ENCODE measurements around the gene HARBI1. TPM values are rescaled to one million over a fixed set of nuclear protein-coding genes. Genes with fewer than 3 reads are reported as not detected.

HARBI1 gene
- total RNA-seq, 1 experiment from 2014 or later: 7.6 TPM

DNA sequence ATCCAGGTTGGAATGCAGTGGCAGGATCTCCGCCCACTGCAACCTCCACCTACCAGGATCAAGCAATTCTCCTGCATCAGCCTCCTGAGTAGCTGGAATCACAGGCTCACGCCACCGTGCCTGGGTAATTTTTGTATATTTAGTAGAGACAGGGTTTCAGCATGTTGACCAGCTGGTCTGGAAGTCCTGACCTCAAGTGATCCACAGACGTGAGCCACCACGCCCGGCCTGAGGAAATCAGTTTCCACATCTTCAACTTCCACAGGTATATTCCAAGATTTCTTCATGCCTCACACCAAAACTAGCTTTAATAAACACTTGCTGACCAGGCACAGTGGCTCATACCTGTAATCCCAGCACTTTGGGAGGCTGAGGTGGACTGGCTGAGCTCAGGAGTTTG is 7.6 kb downstream of the HARBI1 start:
- Mint-ChIP-seq H3K4me3 (ENCODE audit: unreplicated experiment) (no peak overlapping the region), H3K27ac (ENCODE audit: unreplicated experiment) (no peak overlapping the region), H3K27me3 (ENCODE audit: insufficient read depth, unreplicated experiment) (no peaks in the 10 kb centered on the region), H3K36me3 (ENCODE audit: insufficient read depth, unreplicated experiment) (no peaks in the 10 kb centered on the region), H3K4me1 (ENCODE audit: low read depth, unreplicated experiment) (no peaks in the 10 kb centered on the region), H3K9me3 (ENCODE audit: unreplicated experiment) (no peaks in the 10 kb centered on the region)
- TF ChIP-seq, protein P1, sequence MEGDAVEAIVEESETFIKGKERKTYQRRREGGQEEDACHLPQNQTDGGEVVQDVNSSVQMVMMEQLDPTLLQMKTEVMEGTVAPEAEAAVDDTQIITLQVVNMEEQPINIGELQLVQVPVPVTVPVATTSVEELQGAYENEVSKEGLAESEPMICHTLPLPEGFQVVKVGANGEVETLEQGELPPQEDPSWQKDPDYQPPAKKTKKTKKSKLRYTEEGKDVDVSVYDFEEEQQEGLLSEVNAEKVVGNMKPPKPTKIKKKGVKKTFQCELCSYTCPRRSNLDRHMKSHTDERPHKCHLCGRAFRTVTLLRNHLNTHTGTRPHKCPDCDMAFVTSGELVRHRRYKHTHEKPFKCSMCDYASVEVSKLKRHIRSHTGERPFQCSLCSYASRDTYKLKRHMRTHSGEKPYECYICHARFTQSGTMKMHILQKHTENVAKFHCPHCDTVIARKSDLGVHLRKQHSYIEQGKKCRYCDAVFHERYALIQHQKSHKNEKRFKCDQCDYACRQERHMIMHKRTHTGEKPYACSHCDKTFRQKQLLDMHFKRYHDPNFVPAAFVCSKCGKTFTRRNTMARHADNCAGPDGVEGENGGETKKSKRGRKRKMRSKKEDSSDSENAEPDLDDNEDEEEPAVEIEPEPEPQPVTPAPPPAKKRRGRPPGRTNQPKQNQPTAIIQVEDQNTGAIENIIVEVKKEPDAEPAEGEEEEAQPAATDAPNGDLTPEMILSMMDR (IDR thresholded peaks at IDR 0.05; ENCODE audit: insufficient read depth in 1 of 2, low read depth in 1 of 2, low read length in 1 of 2, severe bottlenecking in 1 of 2, unreplicated experiment in 1 of 2): no peak
- no peaks in the 10 kb centered on the region for H3K36me3 ChIP-seq (ENCODE audit: control insufficient read depth, insufficient read depth, low read length)
- no peak for DNase-seq
- no TSS peak for BruUV-seq (replicated peaks)
- no peaks in the 10 kb centered on the region for H3K4me1 ChIP-seq
- intact Hi-C loops (cut with micrococcal nuclease; ENCODE audit: unreplicated experiment): no loop called here
- ChIA-PET POLR2A (no interaction called here), CTCF (no interaction called here)
- H3K4me3 ChIP-seq (ENCODE audit: low read depth, low read length): no peak overlapping the region
- no peaks in the 10 kb centered on the region for H3K9me3 ChIP-seq
- H3K27me3 ChIP-seq (replicated peaks; ENCODE audit: control insufficient read depth, insufficient read depth, low read length): no peaks in the 10 kb centered on the region

DNA sequence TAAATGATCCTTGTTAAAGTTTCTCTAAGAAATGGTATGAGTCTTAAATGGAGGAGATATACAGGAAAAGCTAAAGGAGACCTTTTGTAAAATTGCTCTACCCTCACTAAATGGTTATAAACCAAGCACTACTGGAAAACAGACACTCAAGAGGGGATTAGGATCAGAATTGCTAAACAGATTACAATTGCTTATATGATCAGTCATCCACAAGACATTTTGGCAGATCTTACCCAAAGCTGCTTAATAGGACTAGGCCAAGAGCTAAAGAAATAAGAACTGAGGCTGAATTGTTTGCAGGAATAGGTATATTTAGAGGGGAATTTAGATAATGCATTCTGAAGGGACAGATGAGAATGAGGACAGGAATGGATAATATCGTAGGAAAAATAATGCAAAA is 9.5 kb downstream of the HARBI1 start:
- TF ChIP-seq, protein P1 (IDR thresholded peaks at IDR 0.05; ENCODE audit: insufficient read depth in 1 of 2, low read depth in 1 of 2, low read length in 1 of 2, severe bottlenecking in 1 of 2, unreplicated experiment in 1 of 2): no peak
- ChIA-PET CTCF (no interaction called here), POLR2A (interaction anchor here (0.5 kb wide), 1 partner anchor 9 kb away, joined by 6 read pairs; no protein-coding TSS in a partner anchor)
- Histone ChIP-seq H3K36me3 (ENCODE audit: control insufficient read depth, insufficient read depth, low read length) (no peaks in the 10 kb centered on the region), H3K4me1 (no peaks in the 10 kb centered on the region), H3K4me3 (ENCODE audit: low read depth, low read length) (no peak overlapping the region), H3K9me3 (no peaks in the 10 kb centered on the region), H3K27me3 (replicated peaks; ENCODE audit: control insufficient read depth, insufficient read depth, low read length) (no peaks in the 10 kb centered on the region)
- Mint-ChIP-seq H3K9me3 (ENCODE audit: unreplicated experiment) (no peaks in the 10 kb centered on the region), H3K27me3 (ENCODE audit: insufficient read depth, unreplicated experiment) (no peaks in the 10 kb centered on the region), H3K27ac (ENCODE audit: unreplicated experiment) (no peak overlapping the region), H3K36me3 (ENCODE audit: insufficient read depth, unreplicated experiment) (no peaks in the 10 kb centered on the region), H3K4me1 (ENCODE audit: low read depth, unreplicated experiment) (no peaks in the 10 kb centered on the region), H3K4me3 (ENCODE audit: unreplicated experiment) (no peak overlapping the region)
- no peak for DNase-seq
- no TSS peak for BruUV-seq (replicated peaks)
- intact Hi-C loops (cut with micrococcal nuclease; ENCODE audit: unreplicated experiment): no loop called here

DNA sequence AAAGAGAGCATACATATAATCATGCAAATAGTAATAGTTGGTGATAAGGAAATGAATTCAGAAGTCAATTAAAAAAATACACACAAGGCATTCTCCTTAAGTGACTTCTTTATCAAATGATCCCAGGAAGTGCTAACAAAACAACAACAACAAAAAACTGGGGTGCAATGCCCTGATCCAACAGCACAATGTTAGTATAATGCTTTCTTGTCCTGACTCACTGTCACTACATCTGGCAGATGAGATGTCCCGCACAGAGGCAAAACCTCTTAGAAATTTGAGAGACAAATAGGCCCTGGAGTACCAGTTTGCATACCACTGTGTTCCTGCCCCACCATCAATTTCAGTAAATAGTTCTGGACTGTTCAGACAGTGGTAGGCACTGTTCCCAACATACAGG is 12.2 kb downstream of the HARBI1 start:
- Histone ChIP-seq H3K27me3 (replicated peaks; ENCODE audit: control insufficient read depth, insufficient read depth, low read length) (no peaks in the 10 kb centered on the region), H3K4me3 (ENCODE audit: low read depth, low read length) (no peak overlapping the region), H3K4me1 (no peaks in the 10 kb centered on the region), H3K9me3 (no peaks in the 10 kb centered on the region), H3K36me3 (ENCODE audit: control insufficient read depth, insufficient read depth, low read length) (no peaks in the 10 kb centered on the region)
- no peaks in the 10 kb centered on the region for H3K9me3 Mint-ChIP-seq (ENCODE audit: unreplicated experiment)
- no peak overlapping the region for H3K27ac Mint-ChIP-seq (ENCODE audit: unreplicated experiment)
- no peaks in the 10 kb centered on the region for H3K27me3 Mint-ChIP-seq (ENCODE audit: insufficient read depth, unreplicated experiment)
- ChIA-PET CTCF (no interaction called here), POLR2A (interaction anchor here (0.6 kb wide), 1 partner anchor 115 kb away, joined by 7 read pairs; no protein-coding TSS in a partner anchor)
- TF ChIP-seq, protein P1 (IDR thresholded peaks at IDR 0.05; ENCODE audit: insufficient read depth in 1 of 2, low read depth in 1 of 2, low read length in 1 of 2, severe bottlenecking in 1 of 2, unreplicated experiment in 1 of 2): no peak
- H3K4me1 Mint-ChIP-seq (ENCODE audit: low read depth, unreplicated experiment): no peaks in the 10 kb centered on the region
- H3K4me3 Mint-ChIP-seq (ENCODE audit: unreplicated experiment): no peak overlapping the region
- intact Hi-C loops (cut with micrococcal nuclease; ENCODE audit: unreplicated experiment): no loop called here
- DNase-seq: no peak
- no peaks in the 10 kb centered on the region for H3K36me3 Mint-ChIP-seq (ENCODE audit: insufficient read depth, unreplicated experiment)
- no TSS peak for BruUV-seq (replicated peaks)
